MM.1S (cell line): ENCODE measurements around the gene SPTLC1.
"Not testable (repeated sequence)": the region's sequence is repeated elsewhere in the genome, so short reads cannot be mapped to it uniquely, and the experiment has no call there.

Experiments
- DNase-seq: peaks from one replicate; pipeline ENCODE4 v3.0.0-alpha.2; 2015
- H2AFZ ChIP-seq: fragments of 300-600 bp; sonication (generic); 2 replicates; pipeline ENCODE4 v1.6.0; 2016; ENCODE audit warnings: antibody characterized with exemption, low read length
- H3F3A ChIP-seq: fragments of 300-600 bp; sonication (generic); 2 replicates; pipeline ENCODE4 v1.6.1; 2016; ENCODE audit warnings: mild to moderate bottlenecking, antibody characterized with exemption, low read length, moderate library complexity, mixed read lengths; ENCODE audit not compliant: insufficient read depth
- H3K27ac ChIP-seq: fragments of 300-600 bp; sonication (generic); 2 replicates; pipeline ENCODE4 v1.5.1; 2016; ENCODE audit warnings: mild to moderate bottlenecking, low read length
- H3K27me3 ChIP-seq: fragments of 300-600 bp; sonication (generic); replicated peaks from 2 replicates; pipeline ENCODE4 v1.6.0; 2016; ENCODE audit warnings: low read length; ENCODE audit not compliant: insufficient read depth
- H3K36me3 ChIP-seq: fragments of 300-600 bp; sonication (generic); replicated peaks from 2 replicates; pipeline ENCODE4 v1.6.1; 2016; ENCODE audit warnings: mild to moderate bottlenecking, low read length, mixed read lengths; ENCODE audit not compliant: insufficient read depth
- H3K4me1 ChIP-seq: fragments of 300-600 bp; sonication (generic); 2 replicates; pipeline ENCODE4 v1.6.1; 2016; ENCODE audit warnings: low read length, mixed read lengths
- H3K4me2 ChIP-seq: fragments of 300-600 bp; sonication (generic); 2 replicates; pipeline ENCODE4 v1.6.0; 2016; ENCODE audit warnings: low read depth, low read length
- H3K4me3 ChIP-seq: fragments of 300-600 bp; sonication (generic); 2 replicates; pipeline ENCODE4 v1.5.1; 2016; ENCODE audit warnings: low read length, mixed read lengths
- H3K79me2 ChIP-seq: fragments of 300-600 bp; sonication (generic); 2 replicates; pipeline ENCODE4 v1.6.1; 2016; ENCODE audit warnings: mixed run types, low read length, mixed read lengths
- H3K9ac ChIP-seq: fragments of 300-600 bp; sonication (generic); 2 replicates; pipeline ENCODE4 v1.6.1; 2016; ENCODE audit warnings: low read length, mixed read lengths
- H3K9me2 ChIP-seq: fragments of 300-600 bp; sonication (generic); replicated peaks from 2 replicates; pipeline ENCODE4 v1.6.1; 2016; ENCODE audit warnings: mild to moderate bottlenecking, low read length, mixed read lengths; ENCODE audit not compliant: insufficient read depth
- H3K9me3 ChIP-seq: fragments of 300-600 bp; sonication (generic); replicated peaks from 2 replicates; pipeline ENCODE4 v1.6.1; 2016; ENCODE audit warnings: mild to moderate bottlenecking, low read length, mixed read lengths; ENCODE audit not compliant: insufficient read depth
- H4K20me1 ChIP-seq: fragments of 300-600 bp; sonication (generic); 2 replicates; pipeline ENCODE4 v1.6.1; 2016; ENCODE audit warnings: mild to moderate bottlenecking, low read length, moderate library complexity, mixed read lengths; ENCODE audit not compliant: insufficient read depth
- EZH2 ChIP-seq: fragments of 300-600 bp; sonication (generic); optimal IDR thresholded peaks from 2 replicates; pipeline ENCODE3; 2017; ENCODE audit warnings: low read depth, mild to moderate bottlenecking, antibody characterized with exemption, low read length, mixed read lengths
- EZH2phosphoT487 ChIP-seq: fragments of 300-600 bp; sonication (generic); IDR thresholded peaks from 2 replicates; pipeline ENCODE4 v1.6.1; 2018; ENCODE audit warnings: antibody characterized with exemption, low read length
- TF ChIP-seq, protein P1 (sequence below): fragments of 300-600 bp; sonication (generic); IDR thresholded peaks from 2 replicates; pipeline ENCODE4 v1.5.1; 2016; ENCODE audit warnings: antibody characterized with exemption, low read length, mixed read lengths

Gene SPTLC1

GRCh38 chr9:92155221-92155620, 40.0 kb upstream of the SPTLC1 start:
- H3K9me3 ChIP-seq: no peaks in the 10 kb centered on the region
- no peak overlapping the region for H3K9ac ChIP-seq
- no peaks in the 10 kb centered on the region for H3K4me1 ChIP-seq
- no peaks in the 10 kb centered on the region for H3K27me3 ChIP-seq
- no peaks in the 10 kb centered on the region for H3F3A ChIP-seq
- no peaks in the 10 kb centered on the region for H4K20me1 ChIP-seq
- H3K9me2 ChIP-seq: no peaks in the 10 kb centered on the region
- no peaks in the 10 kb centered on the region for H3K36me3 ChIP-seq
- TF ChIP-seq, protein P1, sequence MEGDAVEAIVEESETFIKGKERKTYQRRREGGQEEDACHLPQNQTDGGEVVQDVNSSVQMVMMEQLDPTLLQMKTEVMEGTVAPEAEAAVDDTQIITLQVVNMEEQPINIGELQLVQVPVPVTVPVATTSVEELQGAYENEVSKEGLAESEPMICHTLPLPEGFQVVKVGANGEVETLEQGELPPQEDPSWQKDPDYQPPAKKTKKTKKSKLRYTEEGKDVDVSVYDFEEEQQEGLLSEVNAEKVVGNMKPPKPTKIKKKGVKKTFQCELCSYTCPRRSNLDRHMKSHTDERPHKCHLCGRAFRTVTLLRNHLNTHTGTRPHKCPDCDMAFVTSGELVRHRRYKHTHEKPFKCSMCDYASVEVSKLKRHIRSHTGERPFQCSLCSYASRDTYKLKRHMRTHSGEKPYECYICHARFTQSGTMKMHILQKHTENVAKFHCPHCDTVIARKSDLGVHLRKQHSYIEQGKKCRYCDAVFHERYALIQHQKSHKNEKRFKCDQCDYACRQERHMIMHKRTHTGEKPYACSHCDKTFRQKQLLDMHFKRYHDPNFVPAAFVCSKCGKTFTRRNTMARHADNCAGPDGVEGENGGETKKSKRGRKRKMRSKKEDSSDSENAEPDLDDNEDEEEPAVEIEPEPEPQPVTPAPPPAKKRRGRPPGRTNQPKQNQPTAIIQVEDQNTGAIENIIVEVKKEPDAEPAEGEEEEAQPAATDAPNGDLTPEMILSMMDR: no peak
- no peak overlapping the region for H3K4me2 ChIP-seq
- H3K27ac ChIP-seq: no peak overlapping the region
- H3K4me3 ChIP-seq: no peak overlapping the region
- DNase-seq: no peak
- H3K79me2 ChIP-seq: no peaks in the 10 kb centered on the region
- H2AFZ ChIP-seq: no peak overlapping the region

DNA sequence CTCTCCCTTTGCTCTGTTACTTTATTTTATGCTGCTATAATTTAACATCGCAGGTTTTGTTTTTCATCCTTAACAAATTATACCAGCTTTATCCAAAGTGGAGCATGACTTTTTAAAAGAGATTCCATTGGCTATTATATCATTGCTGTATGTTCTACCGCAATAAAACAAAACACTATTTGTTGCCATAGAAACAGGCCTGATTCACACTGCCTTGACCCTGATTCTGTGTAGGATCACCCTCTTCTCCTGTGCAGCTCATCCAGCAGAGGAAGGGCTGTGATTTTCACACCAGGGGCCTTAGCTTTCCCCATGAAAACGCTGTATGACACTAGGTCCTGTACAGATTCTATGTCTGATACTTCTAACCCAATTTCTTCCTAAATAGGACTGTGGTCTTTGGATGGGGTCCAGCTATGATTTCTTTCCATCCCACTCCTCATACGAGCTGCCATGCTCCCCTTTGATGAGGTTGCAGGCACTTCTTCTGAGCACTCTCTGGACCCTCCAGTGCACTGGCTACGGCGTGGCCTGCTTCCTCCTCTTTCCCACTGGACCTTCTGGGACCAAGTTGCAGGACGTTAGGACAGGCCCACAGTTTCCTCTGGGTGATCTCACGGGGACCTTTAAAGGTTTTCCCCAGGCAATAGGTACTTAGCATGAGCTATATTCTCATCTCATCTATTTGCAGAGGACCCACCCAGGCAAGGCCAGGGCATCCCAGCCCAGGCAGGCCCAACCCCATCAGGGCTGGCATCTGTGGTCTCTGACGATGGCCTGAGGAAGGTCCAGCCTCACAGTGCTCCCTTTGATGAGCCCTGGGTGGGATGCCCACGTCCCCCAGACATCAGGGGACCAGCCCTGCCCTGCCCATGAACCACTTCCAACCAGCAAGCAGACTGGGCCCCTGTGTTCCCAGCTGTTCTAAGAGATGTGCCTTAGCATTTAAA, 38.5 kb upstream of the SPTLC1 start:
- DNase-seq, H3F3A ChIP-seq, H3K36me3 ChIP-seq, H3K9me2 ChIP-seq, H2AFZ ChIP-seq, H3K27ac ChIP-seq, H4K20me1 ChIP-seq, H3K9me3 ChIP-seq, H3K4me2 ChIP-seq, H3K4me1 ChIP-seq, H3K27me3 ChIP-seq, H3K9ac ChIP-seq, H3K79me2 ChIP-seq, H3K4me3 ChIP-seq: not testable (repeated sequence)

- Histone ChIP-seq H4K20me1 (no peaks in the 10 kb centered on the region), H3K9me2 (no peaks in the 10 kb centered on the region), H3K36me3 (no peaks in the 10 kb centered on the region), H3K4me1 (no peaks in the 10 kb centered on the region), H2AFZ (no peak overlapping the region), H3K4me3 (no peak overlapping the region), H3K9ac (no peak overlapping the region), H3K9me3 (no peaks in the 10 kb centered on the region), H3K4me2 (no peak overlapping the region), H3K79me2 (no peaks in the 10 kb centered on the region), H3K27me3 (no peaks in the 10 kb centered on the region), H3K27ac (no peak overlapping the region), H3F3A (no peaks in the 10 kb centered on the region)
- no peak for TF ChIP-seq EZH2phosphoT487
- TF ChIP-seq, protein P1: no peak
- TF ChIP-seq EZH2: no peak
- no peak for DNase-seq
Measured at GRCh38 chr9:92151691-92152393, 36.6 kb upstream of the SPTLC1 start.

DNA sequence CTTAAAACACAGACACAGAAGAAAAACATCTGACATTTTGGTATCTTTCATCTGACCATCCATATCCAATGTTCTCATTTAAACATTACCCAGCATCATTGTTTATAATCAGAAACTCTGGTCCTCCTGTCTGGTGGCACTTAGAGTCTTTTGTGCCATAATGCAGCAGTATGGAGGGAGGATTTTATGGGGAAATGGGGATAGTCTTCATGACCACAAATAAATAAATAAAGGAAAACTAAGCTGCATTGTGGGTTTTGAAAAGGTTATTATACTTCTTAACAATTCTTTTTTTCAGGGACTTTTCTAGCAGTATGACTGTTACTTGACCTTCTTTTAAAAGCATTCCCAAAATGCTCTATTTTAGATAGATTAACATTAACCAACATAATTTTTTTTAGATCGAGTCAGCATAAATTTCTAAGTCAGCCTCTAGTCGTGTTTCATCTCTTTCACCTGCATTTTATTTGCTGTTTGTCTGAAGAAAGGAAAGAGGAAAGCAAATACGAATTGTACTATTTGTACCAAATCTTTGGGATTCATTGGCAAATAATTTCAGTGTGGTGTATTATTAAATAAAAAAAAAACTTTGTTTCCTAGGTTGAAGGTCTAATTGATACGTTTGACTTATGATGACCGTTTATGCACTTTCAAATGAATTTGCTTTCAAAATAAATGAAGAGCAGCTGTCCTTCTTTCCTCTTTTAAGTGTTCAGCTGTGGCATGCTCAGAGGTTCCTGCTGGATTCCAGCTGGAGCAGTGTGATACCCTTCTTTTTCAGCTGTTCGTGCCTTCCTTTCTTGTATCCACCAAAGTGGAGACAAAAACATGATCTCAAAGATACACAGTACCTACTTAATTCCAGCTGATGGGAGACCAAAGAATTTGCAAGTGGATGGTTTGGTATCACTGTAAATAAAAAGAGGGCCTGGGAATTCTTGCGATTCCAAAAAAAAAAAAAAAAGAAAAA, 35.6 kb upstream of the SPTLC1 start:
- H3K79me2 ChIP-seq, DNase-seq, H3F3A ChIP-seq, H3K9me2 ChIP-seq, H3K27ac ChIP-seq, H3K36me3 ChIP-seq, H3K4me3 ChIP-seq, H2AFZ ChIP-seq, H3K9me3 ChIP-seq, H4K20me1 ChIP-seq, H3K27me3 ChIP-seq, H3K4me2 ChIP-seq, H3K9ac ChIP-seq, H3K4me1 ChIP-seq: not testable (repeated sequence)
